CD4-positive, alpha-beta T cell treated with Interleukin-2 at 100 ng/mL for 4 hours (primary cell): ENCODE results near the gene CAPN7.

Experiments used
- DNase-seq: peaks from one replicate; pipeline ENCODE4 v3.0.0-alpha.2; 2020; ENCODE audit warnings: low spot score

Gene CAPN7

DNA sequence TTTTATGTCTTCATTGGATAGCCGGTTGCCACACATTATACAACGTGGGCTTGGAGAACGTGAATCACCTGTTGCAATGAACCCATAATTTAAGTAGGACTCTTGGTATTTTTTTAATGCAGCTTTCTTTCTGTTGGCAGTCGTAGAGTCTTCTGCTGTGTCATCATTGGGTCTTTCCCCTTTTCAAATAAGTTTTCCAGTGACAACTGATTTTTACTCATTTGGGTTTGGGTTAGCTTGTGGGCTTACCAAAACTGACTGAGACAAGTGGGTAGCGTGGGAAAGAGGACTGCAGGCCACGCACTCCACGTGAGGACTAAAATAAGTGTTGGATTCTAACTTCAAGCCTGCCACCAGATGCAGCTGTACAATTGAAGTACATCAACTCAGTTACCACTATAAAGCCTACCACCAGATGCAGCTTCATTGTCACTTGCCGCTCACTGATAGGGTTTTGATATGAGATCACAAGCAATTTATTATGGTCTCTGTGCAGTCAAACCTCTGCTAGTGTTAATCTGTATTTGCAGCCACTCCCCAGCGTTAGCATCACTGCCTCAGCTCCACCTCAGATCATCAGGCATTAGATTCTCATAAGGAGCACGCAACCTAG is 6.4 kb upstream of the CAPN7 start:
- DNase-seq = no peak

- no peak for DNase-seq
Measured at GRCh38 chr3:15204005-15204404, 2.0 kb upstream of the CAPN7 start.

DNA sequence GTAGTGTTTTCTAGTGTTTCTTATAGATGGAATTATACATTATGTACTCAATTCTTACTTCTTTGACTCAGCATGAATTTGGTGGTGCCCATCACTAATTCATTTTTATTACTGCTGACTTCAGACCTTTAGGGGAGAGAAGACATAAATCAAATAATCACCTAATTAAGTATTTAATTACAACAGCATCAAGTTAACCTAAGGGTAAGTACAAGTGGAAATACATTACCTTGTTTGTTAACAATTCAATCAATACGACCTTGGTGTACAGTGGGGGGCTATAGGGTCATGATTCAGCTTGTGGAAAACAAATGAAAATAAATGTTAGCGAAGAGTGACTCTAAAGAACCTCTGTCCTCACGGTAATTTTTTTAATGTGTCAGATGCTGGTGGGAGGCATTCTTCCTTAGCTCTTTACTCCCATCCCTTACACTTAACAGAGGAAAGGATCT is 538 bp upstream of the CAPN7 start:
- no peak for DNase-seq

DNA sequence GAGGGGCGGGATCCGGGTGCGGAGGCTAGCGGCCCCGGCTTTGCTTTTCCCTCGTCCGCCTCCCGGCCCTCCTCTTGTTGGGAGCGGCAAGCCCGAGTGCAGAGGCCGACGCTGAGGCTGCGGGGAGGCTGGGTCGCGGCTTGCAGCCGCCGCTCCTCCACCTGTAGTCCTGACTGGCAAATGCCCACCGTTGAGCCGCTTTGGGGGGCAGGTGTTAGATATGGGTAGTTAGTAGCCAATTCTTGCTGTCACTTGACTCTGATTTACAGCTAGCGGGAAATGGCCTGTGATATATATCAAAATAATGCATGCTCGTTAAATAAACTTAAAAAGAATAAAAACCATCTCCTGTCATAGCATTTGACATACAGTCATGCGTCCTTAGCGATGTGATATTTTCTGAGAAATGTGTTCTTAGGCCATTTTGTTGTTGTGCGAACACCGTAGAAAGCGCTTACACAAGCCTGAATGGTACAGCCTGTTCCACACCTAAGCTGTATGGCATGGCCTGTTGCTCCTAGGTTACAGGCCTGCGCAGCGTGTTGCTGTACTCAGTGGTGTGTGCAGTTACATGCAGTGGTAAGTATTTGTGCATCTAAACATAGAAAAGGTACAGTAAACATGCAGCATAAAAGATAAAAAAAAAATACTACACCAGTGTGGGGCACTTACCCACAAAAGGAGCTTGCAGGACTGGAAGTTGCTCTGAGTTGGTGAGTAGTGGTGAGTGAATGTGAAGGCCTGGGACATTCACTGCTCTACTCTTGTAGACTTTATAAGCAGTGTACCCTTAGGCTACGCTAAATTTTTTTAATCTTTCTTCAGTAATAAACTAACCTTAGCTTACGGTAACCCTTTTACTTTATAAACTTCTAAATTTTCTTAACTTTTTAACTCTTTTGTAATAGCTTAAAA is 873 bp downstream of the CAPN7 start:
- peak; percentile 31 for DNase-seq

DNA sequence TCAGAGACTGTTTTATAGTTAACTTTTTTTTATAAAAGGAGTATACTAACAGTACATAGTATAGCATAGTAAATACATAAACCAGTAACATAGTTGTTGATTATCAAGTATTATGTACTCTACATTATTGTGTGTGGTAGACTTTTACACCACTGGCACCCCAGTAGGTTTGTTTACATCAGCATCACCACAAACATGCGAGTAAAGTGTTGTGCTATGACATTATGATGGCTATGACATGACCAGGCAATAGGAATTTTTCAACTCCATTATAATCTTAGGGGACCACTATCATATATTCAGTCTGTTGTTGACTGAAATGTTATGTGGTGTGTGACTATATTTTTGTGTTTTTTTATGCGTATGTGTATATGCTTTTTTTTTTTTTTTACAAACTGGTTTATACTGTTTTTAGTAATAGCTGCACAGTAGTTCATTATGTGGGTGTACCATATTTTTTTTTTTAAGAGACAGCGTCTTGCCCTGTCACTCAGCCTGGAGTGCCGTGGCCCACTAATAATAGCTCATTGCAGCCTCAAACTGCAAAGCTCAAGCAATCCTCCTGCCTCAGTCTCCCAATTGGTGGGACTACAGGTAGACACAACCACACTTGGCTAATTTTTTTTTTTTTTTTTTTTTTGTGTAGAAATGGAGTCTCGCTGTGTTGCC is 1.9 kb downstream of the CAPN7 start:
- no peak for DNase-seq

DNA sequence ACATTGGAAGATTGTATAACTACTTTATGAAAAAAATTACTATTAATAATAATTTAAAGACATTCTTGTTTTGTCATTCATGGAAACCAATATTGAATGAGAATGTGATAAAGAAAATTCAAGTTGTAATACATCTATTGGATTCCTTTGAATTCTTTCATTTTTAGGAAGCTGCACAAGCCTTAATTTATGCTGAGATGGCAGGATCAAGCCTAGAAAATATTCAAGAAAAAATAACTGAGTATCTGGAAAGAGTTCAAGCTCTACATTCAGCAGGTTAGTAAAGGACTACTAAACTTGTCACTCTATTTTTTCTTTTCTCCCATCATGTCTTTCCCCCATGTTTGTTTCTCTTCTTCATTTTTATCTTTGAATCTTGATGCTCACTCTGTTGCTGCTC is 5.9 kb downstream of the CAPN7 start:
- DNase-seq = no peak

DNA sequence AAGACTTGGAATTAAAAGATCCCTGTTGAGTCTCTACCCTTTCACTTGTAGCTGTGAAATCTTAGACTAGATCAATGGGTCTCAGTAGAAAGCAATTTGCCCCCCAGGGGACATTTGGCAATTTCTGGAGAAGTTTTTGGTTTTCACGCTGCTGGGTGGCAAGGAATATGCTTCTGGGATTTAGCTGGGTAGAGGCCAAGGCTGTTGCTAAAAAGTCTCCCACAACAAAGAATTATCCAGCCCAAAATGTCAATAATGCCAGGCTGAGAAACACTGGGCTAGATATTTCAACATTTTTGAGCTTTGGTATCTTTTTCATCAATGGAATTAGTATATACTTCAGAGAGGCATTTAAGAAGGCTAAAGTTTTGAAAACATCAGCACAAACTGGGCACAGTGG is 8.7 kb downstream of the CAPN7 start:
- DNase-seq = no peak

- DNase-seq = no peak
Measured at GRCh38 chr3:15215996-15216395, 9.9 kb downstream of the CAPN7 start.

DNA sequence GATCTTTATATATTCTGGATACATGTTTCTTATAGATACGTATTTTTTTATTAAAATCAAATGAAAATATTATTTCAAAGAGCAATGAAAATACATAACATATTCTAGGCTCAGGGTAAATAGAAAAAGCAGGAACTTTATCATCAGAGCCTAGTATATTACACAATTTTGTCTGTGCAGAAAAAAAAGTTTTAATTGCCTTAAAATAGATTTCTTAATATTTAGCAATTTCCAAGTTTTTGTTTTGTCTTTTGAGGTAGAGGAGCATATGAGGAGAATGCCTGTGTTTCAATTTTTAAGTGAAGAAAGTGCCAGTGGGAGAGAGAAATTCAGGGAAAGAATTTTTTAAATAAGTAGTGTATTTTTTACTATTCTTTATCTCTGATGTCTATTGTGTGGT is 10.5 kb downstream of the CAPN7 start:
- DNase-seq = no peak

GRCh38 chr3:15217011-15217671 is 11.1 kb downstream of the CAPN7 start:
- no peak for DNase-seq

- DNase-seq = no peak
Measured at GRCh38 chr3:15217841-15218267, 11.8 kb downstream of the CAPN7 start.

DNA sequence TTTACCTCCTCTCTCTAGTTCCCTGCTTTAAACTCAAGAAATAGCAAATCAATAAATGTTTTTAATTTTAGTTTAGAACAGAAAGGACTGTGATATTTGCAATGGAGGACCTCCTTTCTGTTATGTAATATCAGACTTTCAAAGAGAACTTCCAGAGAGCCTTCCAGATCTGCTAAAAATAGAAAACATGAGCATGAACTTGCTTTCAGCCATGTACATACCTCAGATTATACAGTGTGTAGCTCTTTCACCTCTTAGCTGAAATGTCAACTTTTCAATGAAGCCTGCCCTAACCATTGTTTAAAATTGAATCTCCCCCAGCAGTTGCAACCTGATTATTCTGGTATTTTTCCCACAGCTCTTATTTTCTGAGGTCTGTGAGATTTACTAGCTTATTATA is 12.6 kb downstream of the CAPN7 start:
- no peak for DNase-seq

- no peak for DNase-seq
Measured at GRCh38 chr3:15220056-15220455, 14.0 kb downstream of the CAPN7 start.

- DNase-seq = no peak
Measured at GRCh38 chr3:15220661-15221060, 14.6 kb downstream of the CAPN7 start.

DNA sequence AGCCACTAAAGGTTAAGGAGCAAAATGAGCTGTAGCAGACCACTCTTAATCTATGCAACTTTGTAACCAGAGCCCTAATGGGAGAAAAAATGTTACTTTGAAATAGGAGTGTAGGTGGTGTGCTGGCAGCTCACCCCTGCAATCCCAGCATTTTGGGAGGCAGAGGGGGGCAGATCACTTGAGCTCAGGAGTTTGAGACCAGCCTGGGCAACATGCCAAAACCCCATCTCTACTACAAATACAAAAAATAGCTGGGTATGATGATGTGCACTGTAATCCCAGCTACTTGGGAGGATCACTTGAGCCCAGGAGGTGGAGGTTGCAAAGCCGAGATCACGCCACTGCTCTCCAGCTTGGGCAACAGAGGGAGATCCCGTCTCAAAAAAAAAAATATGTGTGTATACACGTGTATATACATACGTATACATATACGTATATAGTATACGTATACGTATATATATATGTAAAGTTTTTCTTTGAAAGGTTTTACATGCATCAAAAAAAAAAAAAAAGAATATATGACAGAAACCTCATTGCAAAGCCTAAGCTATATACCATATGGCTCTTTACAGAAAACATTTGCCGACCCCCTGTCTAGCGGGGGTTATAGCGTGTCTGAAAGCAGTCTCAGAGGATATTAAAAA is 15.7 kb downstream of the CAPN7 start:
- DNase-seq = no peak

DNA sequence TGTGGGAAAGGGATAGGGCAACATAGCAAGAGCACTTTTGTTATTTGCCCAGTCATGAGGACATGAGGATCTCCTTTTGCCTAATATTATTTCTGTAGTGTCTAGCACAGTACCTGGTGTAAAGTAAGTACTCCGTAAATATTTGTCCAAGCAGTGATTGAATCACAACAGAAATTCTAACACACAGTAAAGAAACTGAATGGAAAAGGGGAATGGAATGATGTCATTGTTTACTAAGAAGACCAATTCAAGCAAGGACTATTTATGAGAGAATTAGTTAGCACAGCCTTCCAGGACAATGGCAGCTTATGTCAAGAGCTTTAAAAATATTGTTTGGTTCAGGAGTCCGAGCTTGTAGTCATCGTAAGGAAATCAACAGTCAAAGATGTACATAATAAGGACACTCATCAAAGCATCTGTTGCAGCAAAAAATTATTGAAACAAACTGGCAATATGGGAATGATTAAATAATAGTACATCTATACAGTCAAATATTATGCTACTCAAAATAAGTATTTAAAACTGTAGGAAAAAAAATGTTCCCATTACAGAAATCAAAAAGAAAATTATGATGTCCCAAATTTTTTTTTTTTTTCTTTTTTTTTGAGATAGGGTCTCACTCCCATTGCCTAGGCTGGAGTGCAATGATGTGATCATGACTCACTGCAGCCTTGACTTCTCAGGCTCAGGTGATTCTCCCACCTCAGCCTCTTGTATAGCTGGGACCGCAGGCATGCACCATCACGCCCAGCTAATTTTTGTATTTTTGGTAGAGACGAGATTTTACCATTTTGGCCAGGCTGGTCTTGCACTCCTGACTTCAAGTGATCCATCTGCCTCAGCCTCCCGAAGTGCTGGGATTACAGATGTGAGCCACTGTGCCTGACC is 17.9 kb downstream of the CAPN7 start:
- DNase-seq = no peak

GRCh38 chr3:15228147-15228546 is 22.1 kb downstream of the CAPN7 start:
- DNase-seq = no peak

- no peak for DNase-seq
Measured at GRCh38 chr3:15229262-15229661, 23.2 kb downstream of the CAPN7 start.

DNA sequence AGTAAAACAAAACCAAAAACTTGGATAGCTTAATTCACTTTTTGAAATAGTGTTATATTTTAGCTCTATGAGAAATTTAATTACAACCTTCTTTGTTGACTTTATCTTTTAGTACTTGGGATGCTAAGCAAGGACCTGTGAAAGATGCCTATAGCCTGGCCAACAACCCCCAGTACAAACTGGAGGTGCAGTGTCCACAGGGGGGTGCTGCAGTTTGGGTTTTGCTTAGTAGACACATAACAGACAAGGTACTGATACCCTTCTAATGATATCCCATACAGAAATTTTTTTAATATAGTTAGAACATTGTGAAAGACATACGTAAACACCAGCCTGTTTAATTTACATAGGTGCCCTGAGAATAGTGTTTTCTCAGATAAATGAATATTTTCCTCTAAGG is 35.3 kb downstream of the CAPN7 start:
- peak; percentile 54 for DNase-seq

- DNase-seq = no peak
Measured at GRCh38 chr3:15243822-15244482, 37.9 kb downstream of the CAPN7 start.
